H1 (cell line): ENCODE data around the gene TTI1. TPM values are rescaled to one million over a fixed set of nuclear protein-coding genes. Genes with fewer than 3 reads are reported as not detected.
A peak's percentile ranks its signal among the peaks of the same experiment; 100 is the strongest.

ENCODE experiments used
- CTCF ChIA-PET: fragments of 300-600 bp; sonication (Branson Sonifier 250); formaldehyde crosslinking; loops from one replicate; lab custom pipeline; 2021; ENCODE audit not compliant: partially characterized antibody; lab: Charles Lee
- POLR2A ChIA-PET: fragments of 300-600 bp; sonication (Branson Sonifier 250); formaldehyde crosslinking; loops from one replicate; lab custom pipeline; 2021; ENCODE audit warnings: inconsistent platforms; ENCODE audit not compliant: partially characterized antibody; lab: Charles Lee
- DNase-seq, 2 experiments: peaks; one replicate each; pipeline versions ENCODE4 v3.0.0 to v3.0.0-alpha.2; 2010 to 2022; ENCODE audit warnings: low spot score in 2 of 2, low read depth in 1 of 2, mixed read lengths in 1 of 2
- FAIRE-seq: peaks from 2 replicates; lab custom pipeline; 2011; peaks lifted over from hg19 to GRCh38; lab: Jason Lieb, UNC
- H2AFZ ChIP-seq: 2 replicates; pipeline ENCODE4 v1.8.1; 2012; ENCODE audit warnings: low read length, inconsistent platforms
- H2AK5ac ChIP-seq: 2 replicates; pipeline ENCODE4 v1.6.1; 2013; ENCODE audit warnings: low read depth, low read length
- H2BK120ac ChIP-seq: replicated peaks from 2 replicates; pipeline ENCODE3; 2013; ENCODE audit warnings: low read depth, low read length, inconsistent platforms
- H2BK12ac ChIP-seq: 2 replicates; pipeline ENCODE4 v1.6.1; 2013; ENCODE audit warnings: low read depth, low read length
- H2BK15ac ChIP-seq: 2 replicates; pipeline ENCODE4 v1.6.1; 2013; ENCODE audit warnings: low read length
- H2BK20ac ChIP-seq: 2 replicates; pipeline ENCODE4 v1.6.1; 2013; ENCODE audit warnings: low read length
- H2BK5ac ChIP-seq: 2 replicates; pipeline ENCODE4 v1.6.1; 2013; ENCODE audit warnings: low read depth, low read length
- H3K14ac ChIP-seq: 2 replicates; pipeline ENCODE4 v1.6.1; 2013; ENCODE audit warnings: inconsistent platforms; ENCODE audit not compliant: insufficient read length
- H3K18ac ChIP-seq: 2 replicates; pipeline ENCODE4 v1.6.1; 2013; ENCODE audit warnings: low read length; ENCODE audit errors: extremely low read depth
- H3K23ac ChIP-seq: 2 replicates; pipeline ENCODE4 v1.6.1; 2013; ENCODE audit warnings: inconsistent platforms; ENCODE audit not compliant: insufficient read length
- H3K23me2 ChIP-seq: 2 replicates; pipeline ENCODE4 v1.6.1; 2013; ENCODE audit warnings: low read depth, low read length
- H3K27ac ChIP-seq: 2 replicates; pipeline ENCODE4 v1.6.1; 2011; ENCODE audit warnings: low read depth, low read length, inconsistent platforms
- H3K27me3 ChIP-seq, 4 experiments: replicated peaks in 1 of 4; 1 replicate in 1 of 4; 2 replicates in 3 of 4; pipeline versions ENCODE4 v1.6.1 to v1.8.1; 2011 to 2013; ENCODE audit warnings: low read length in 3 of 4, mild to moderate bottlenecking in 3 of 4, inconsistent platforms in 2 of 4, mixed read lengths in 2 of 4, moderate library complexity in 1 of 4; ENCODE audit not compliant: control insufficient read depth in 3 of 4, insufficient read depth in 3 of 4; ENCODE audit errors: extremely low read depth in 1 of 4
- H3K36me3 ChIP-seq, 4 experiments: 2 replicates each; pipeline versions ENCODE4 v1.6.1 to v1.8.1; 2011 to 2013; ENCODE audit warnings: mild to moderate bottlenecking in 4 of 4, low read length in 3 of 4, moderate library complexity in 2 of 4, control low read depth in 1 of 4, inconsistent platforms in 1 of 4; ENCODE audit not compliant: insufficient read depth in 4 of 4, control insufficient read depth in 2 of 4
- H3K4ac ChIP-seq: replicated peaks from 2 replicates; pipeline ENCODE3; 2013; ENCODE audit warnings: low read length, low read depth, mixed read lengths, inconsistent platforms; ENCODE audit not compliant: insufficient read length
- H3K4me1 ChIP-seq, 4 experiments: replicated peaks in 1 of 4; 1 replicate in 1 of 4; 2 replicates in 3 of 4; pipeline versions ENCODE4 v1.6.1 to v1.8.1; 2011 to 2013; ENCODE audit warnings: low read length in 3 of 4, inconsistent platforms in 2 of 4, mixed read lengths in 1 of 4; ENCODE audit not compliant: insufficient read depth in 4 of 4, control insufficient read depth in 3 of 4
- H3K4me2 ChIP-seq, 2 experiments: 2 replicates each; pipeline versions ENCODE4 v1.6.1 to v1.8.1; 2011 to 2013; ENCODE audit warnings: low read depth in 2 of 2, low read length in 2 of 2, control low read depth in 1 of 2, inconsistent platforms in 1 of 2, mild to moderate bottlenecking in 1 of 2; ENCODE audit not compliant: insufficient read depth in 1 of 2
- H3K4me3 ChIP-seq, 4 experiments: fragments of 200-600, 300-600 bp in 1 of 4; sonication (generic), shearing (Covaris generic), sonication (Bioruptor Twin) in 1 of 4; 2 replicates each; pipeline versions ENCODE4 v1.5.1 to v1.8.1; 2011 to 2016; ENCODE audit warnings: low read length in 4 of 4, low read depth in 3 of 4, control low read depth in 2 of 4, inconsistent platforms in 2 of 4, mild to moderate bottlenecking in 2 of 4, mixed read lengths in 1 of 4, moderate library complexity in 1 of 4; ENCODE audit not compliant: insufficient read depth in 2 of 4; ENCODE audit errors: extremely low read depth in 1 of 4
- H3K56ac ChIP-seq: replicated peaks from 2 replicates; pipeline ENCODE3; 2013; ENCODE audit warnings: low read depth, mild to moderate bottlenecking, mixed read lengths, low read length, inconsistent platforms; ENCODE audit not compliant: insufficient read length
- H3K79me1 ChIP-seq: 2 replicates; pipeline ENCODE4 v1.6.1; 2013; ENCODE audit warnings: low read depth, low read length, control low read depth
- H3K79me2 ChIP-seq, 2 experiments: 2 replicates each; pipeline versions ENCODE4 v1.6.1 to v1.8.1; 2012 to 2013; ENCODE audit warnings: low read length in 2 of 2, mild to moderate bottlenecking in 2 of 2, inconsistent platforms in 1 of 2; ENCODE audit not compliant: insufficient read depth in 2 of 2, control insufficient read depth in 1 of 2
- H3K9ac ChIP-seq, 4 experiments: replicated peaks in 1 of 4; 1 replicate in 1 of 4; 2 replicates in 3 of 4; pipeline versions ENCODE4 v1.6.1 to v1.8.1; 2011 to 2013; ENCODE audit warnings: low read depth in 3 of 4, low read length in 3 of 4, control low read depth in 2 of 4, mild to moderate bottlenecking in 2 of 4, moderate library complexity in 2 of 4, inconsistent platforms in 1 of 4; ENCODE audit errors: extremely low read depth in 1 of 4
- H3K9me3 ChIP-seq, 2 experiments: 2 replicates each; pipeline versions ENCODE4 v1.6.1 to v1.8.1; 2012 to 2013; ENCODE audit warnings: mild to moderate bottlenecking in 2 of 2, moderate library complexity in 2 of 2, control low read depth in 1 of 2, inconsistent platforms in 1 of 2, low read depth in 1 of 2, low read length in 1 of 2, mixed read lengths in 1 of 2; ENCODE audit not compliant: insufficient read depth in 2 of 2
- H4K20me1 ChIP-seq, 2 experiments: replicated peaks in 1 of 2; 2 replicates each; pipeline versions ENCODE3 to v1.8.1; 2011 to 2013; ENCODE audit warnings: inconsistent platforms in 2 of 2, low read length in 2 of 2, mild to moderate bottlenecking in 1 of 2; ENCODE audit not compliant: insufficient read depth in 2 of 2, control insufficient read depth in 1 of 2
- H4K5ac ChIP-seq: 2 replicates; pipeline ENCODE4 v1.6.1; 2013; ENCODE audit warnings: low read length, low read depth, mixed read lengths, inconsistent platforms; ENCODE audit not compliant: insufficient read length
- H4K8ac ChIP-seq: 2 replicates; pipeline ENCODE4 v1.8.0; 2013; ENCODE audit warnings: mild to moderate bottlenecking, moderate library complexity, low read length, inconsistent platforms; ENCODE audit not compliant: insufficient read depth; ENCODE audit errors: extremely low read depth
- H4K91ac ChIP-seq: replicated peaks from 2 replicates; pipeline ENCODE3; 2013; ENCODE audit warnings: low read length, mixed read lengths, inconsistent platforms; ENCODE audit not compliant: insufficient read length
- BRCA1 ChIP-seq: IDR thresholded peaks from 2 replicates; pipeline ENCODE4 v1.6.1; 2012; ENCODE audit warnings: low read depth, low read length, improper control_type of control experiment
- EGR1 ChIP-seq: IDR thresholded peaks from 2 replicates; pipeline ENCODE4 v1.6.1; 2011; ENCODE audit warnings: low read depth, low read length, borderline replicate concordance
- MAFK ChIP-seq: IDR thresholded peaks from 2 replicates; pipeline ENCODE4 v1.6.1; 2012; ENCODE audit warnings: low read depth, mild to moderate bottlenecking, improper control_type of control experiment, low read length
- POLR2A ChIP-seq, 2 experiments: IDR thresholded peaks; 1 replicate in 1 of 2; 2 replicates in 1 of 2; pipeline ENCODE4 v1.6.1; 2011; ENCODE audit warnings: low read depth in 2 of 2, low read length in 2 of 2, mild to moderate bottlenecking in 2 of 2; ENCODE audit errors: control extremely low read depth in 1 of 2
- SRF ChIP-seq: IDR thresholded peaks from 2 replicates; pipeline ENCODE4 v1.6.1; 2011; ENCODE audit warnings: mild to moderate bottlenecking, low read depth, low read length, moderate library complexity
- TAF1 ChIP-seq: IDR thresholded peaks from 2 replicates; pipeline ENCODE4 v1.6.1; 2011; ENCODE audit warnings: mild to moderate bottlenecking, low read depth, low read length
- YY1 ChIP-seq: IDR thresholded peaks from 2 replicates; pipeline ENCODE4 v1.6.1; 2011; ENCODE audit warnings: low read depth, mild to moderate bottlenecking, low read length
- WGBS, 2 experiments: shearing (Covaris generic) in 1 of 2; methylation state at CpG; one replicate each; pipeline versions ENCODE4 v1.1.6 to v1.1.7; 2013 to 2015; ENCODE audit warnings: low lambda C conversion rate in 2 of 2, mixed read lengths in 2 of 2, inconsistent platforms in 1 of 2, low coverage in 1 of 2, missing lambda C conversion rate in 1 of 2; ENCODE audit not compliant: insufficient replicate concordance in 2 of 2, insufficient coverage in 1 of 2, insufficient read length in 1 of 2; ENCODE audit errors: extremely low coverage in 1 of 2, missing lambda C conversion rate in 1 of 2; 5-methylcytosine and 5-hydroxymethylcytosine counted together
- polyA plus RNA-seq, 7 experiments: library from polyadenylated mRNA; depleted of rRNA in 3 of 7; stranded (reverse) in 5 of 7; unstranded in 2 of 7; fragments of >200 nt in 5 of 7; fragments of 200-250 nt in 2 of 7; gene quantifications; 1 replicate in 5 of 7; 2 replicates in 1 of 7; 4 replicates in 1 of 7; pipeline versions ENCODE4 v1.2.1 to v1.2.3, GENCODE V29; 2011 to 2013; ENCODE audit warnings: missing spikeins in 2 of 7, mixed read lengths in 2 of 7
- total RNA-seq: library from RNA; stranded (reverse); fragmentation: NEBNext Ultra II Directional; extraction: Animal tissue kit (Norgen Biotek cat#: 25700); gene quantifications from 2 replicates; pipeline ENCODE4 v1.2.1, GENCODE V29; 2021
- TF ChIP-seq, protein P1 (sequence below), 3 experiments: IDR thresholded peaks; 1 replicate in 2 of 3; 2 replicates in 1 of 3; pipeline versions ENCODE4 v1.5.1 to v1.6.1; 2011; ENCODE audit warnings: low read length in 3 of 3, mild to moderate bottlenecking in 3 of 3, inconsistent platforms in 2 of 3, low read depth in 1 of 3, moderate library complexity in 1 of 3; ENCODE audit not compliant: insufficient read depth in 1 of 3; ENCODE audit errors: control extremely low read depth in 1 of 3

Gene TTI1
- total and polyA plus RNA-seq, 2 of the 8 experiments (the other 6 are each of a cell fraction or from before 2014, with no cell fraction given) = 34.1 to 47.0 TPM

GRCh38 chr20:37968841-37969401 lies 64.3 kb downstream of the TTI1 start:
- Histone ChIP-seq H4K91ac (no peak overlapping the region), H3K27ac (no peak overlapping the region), H2BK20ac (no peak overlapping the region), H3K4me2 (0 out of 4 replicates have a peak overlapping the region, but pooled peaks of 1 of the 2 experiments have one; percentile 17), H3K27me3 (peaks cover 0 to 11% (median 2%) of the 10 kb centered on the region in 4 experiments; a peak in 2 of 7 replicates), H3K14ac (no peak overlapping the region), H3K4me3 (no peak overlapping the region; a peak in 1 of 8 replicates), H3K4ac (no peak overlapping the region), H4K20me1 (no peaks in the 10 kb centered on the region), H2AK5ac (no peak overlapping the region), H3K56ac (no peak overlapping the region), H2BK5ac (no peak overlapping the region), H3K18ac (no peak overlapping the region), H3K79me2 (no peaks in the 10 kb centered on the region), H2BK12ac (no peak overlapping the region), H3K36me3 (no peaks in the 10 kb centered on the region), H3K79me1 (no peaks in the 10 kb centered on the region), H3K9me3 (0 out of 4 replicates have a peak, but pooled peaks cover 0 to 4% of the 10 kb centered on the region in 2 experiments), H4K5ac (no peak overlapping the region), H4K8ac (no peak overlapping the region), H3K9ac (no peak overlapping the region), H3K4me1 (peaks cover 0 to 17% (median 4%) of the 10 kb centered on the region in 4 experiments; a peak in 5 of 7 replicates), H2BK120ac (no peak overlapping the region), H3K23ac (no peak overlapping the region), H2BK15ac (no peak overlapping the region), H2AFZ (no peak overlapping the region; the same call in 1 of the 2 replicates), H3K23me2 (no peaks in the 10 kb centered on the region)
- no peak for FAIRE-seq
- no peak for TF ChIP-seq MAFK
- TF ChIP-seq YY1 = peak; percentile 64
- no peak for TF ChIP-seq EGR1
- no peak for TF ChIP-seq POLR2A (IDR thresholded peaks at IDR 0.05; ENCODE audit: control extremely low read depth in 1 of 2, low read depth in 2 of 2, low read length in 2 of 2)
- TF ChIP-seq SRF = no peak
- TF ChIP-seq, protein P1, sequence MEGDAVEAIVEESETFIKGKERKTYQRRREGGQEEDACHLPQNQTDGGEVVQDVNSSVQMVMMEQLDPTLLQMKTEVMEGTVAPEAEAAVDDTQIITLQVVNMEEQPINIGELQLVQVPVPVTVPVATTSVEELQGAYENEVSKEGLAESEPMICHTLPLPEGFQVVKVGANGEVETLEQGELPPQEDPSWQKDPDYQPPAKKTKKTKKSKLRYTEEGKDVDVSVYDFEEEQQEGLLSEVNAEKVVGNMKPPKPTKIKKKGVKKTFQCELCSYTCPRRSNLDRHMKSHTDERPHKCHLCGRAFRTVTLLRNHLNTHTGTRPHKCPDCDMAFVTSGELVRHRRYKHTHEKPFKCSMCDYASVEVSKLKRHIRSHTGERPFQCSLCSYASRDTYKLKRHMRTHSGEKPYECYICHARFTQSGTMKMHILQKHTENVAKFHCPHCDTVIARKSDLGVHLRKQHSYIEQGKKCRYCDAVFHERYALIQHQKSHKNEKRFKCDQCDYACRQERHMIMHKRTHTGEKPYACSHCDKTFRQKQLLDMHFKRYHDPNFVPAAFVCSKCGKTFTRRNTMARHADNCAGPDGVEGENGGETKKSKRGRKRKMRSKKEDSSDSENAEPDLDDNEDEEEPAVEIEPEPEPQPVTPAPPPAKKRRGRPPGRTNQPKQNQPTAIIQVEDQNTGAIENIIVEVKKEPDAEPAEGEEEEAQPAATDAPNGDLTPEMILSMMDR (IDR thresholded peaks at IDR 0.05; ENCODE audit: control extremely low read depth in 1 of 3, insufficient read depth in 1 of 3, low read depth in 1 of 3, low read length in 3 of 3) = peak in 1 of 3 experiments; percentile 7; a peak in 2 of 4 replicates
- TF ChIP-seq BRCA1 = no peak
- no peak for TF ChIP-seq TAF1
- POLR2A ChIA-PET = no interaction called here
- CTCF ChIA-PET = interaction anchor here (0.6 to 4.6 kb wide), 10 partner anchors 9 to 421 kb away, joined by 3 to 19 read pairs (median 3); no protein-coding TSS in a partner anchor
- DNase-seq = peak in 1 of 2 experiments; percentile 51
- WGBS, 2 experiments = 86% methylated on average over 6 of the region's 6 CpGs; no CpG with 5 or more reads in 1 of the 2 experiments
